B cell (primary cell): ENCODE results near the gene GABRG3. TPM values are rescaled to one million over a fixed set of nuclear protein-coding genes. Genes with fewer than 3 reads are reported as not detected.

Source experiments
- ATAC-seq: fragments of 200-7000 bp; cut with Tn5 transposase; one replicate; pipeline ENCODE4 v1.10.0; 2021; ENCODE audit warnings: low read depth, mild to moderate bottlenecking, moderate number of reproducible peaks, moderate library complexity
- CTCF ChIA-PET: fragments of 350-600 bp; sonication (Branson Sonifier 250); formaldehyde crosslinking; loops from one replicate; lab custom pipeline; 2021; ENCODE audit warnings: antibody characterized with exemption, inconsistent platforms; lab: Charles Lee
- POLR2A ChIA-PET: fragments of 350-600 bp; sonication (Branson Sonifier 250); formaldehyde crosslinking; loops from one replicate; lab custom pipeline; 2021; ENCODE audit warnings: antibody characterized with exemption; lab: Charles Lee
- DNase-seq: peaks from one replicate; pipeline ENCODE4 v3.0.0; 2013
- H2AFZ ChIP-seq: 2 replicates; pipeline ENCODE4 v1.6.1; 2012; ENCODE audit warnings: mild to moderate bottlenecking, low read depth, low read length; ENCODE audit not compliant: insufficient read depth, poor library complexity, severe bottlenecking
- H3K27ac ChIP-seq, 2 donors: 1 replicate in 1 of 2; 2 replicates in 1 of 2; pipeline ENCODE4 v1.5.1; 2012 to 2013; ENCODE audit warnings: low read length in 2 of 2, mild to moderate bottlenecking in 2 of 2, moderate library complexity in 1 of 2
- H3K27me3 ChIP-seq, 4 experiments: fragments of 200-600 bp in 1 of 4; sonication (generic) in 1 of 4; replicated peaks in 1 of 4; 1 replicate in 2 of 4; 2 replicates in 2 of 4; pipeline versions ENCODE4 v1.6.1 to v1.7.0; 2013 to 2016; ENCODE audit warnings: low read length in 3 of 4, mild to moderate bottlenecking in 2 of 4, mixed read lengths in 1 of 4, moderate library complexity in 1 of 4; ENCODE audit not compliant: insufficient read depth in 4 of 4, control insufficient read depth in 3 of 4; ENCODE audit errors: control extremely low read depth in 1 of 4
- H3K36me3 ChIP-seq, 2 experiments: replicated peaks in 1 of 2; 1 replicate in 1 of 2; 2 replicates in 1 of 2; pipeline versions ENCODE4 v1.6.1 to v1.7.1; 2013; ENCODE audit warnings: low read length in 1 of 2; ENCODE audit not compliant: insufficient read depth in 2 of 2, control insufficient read depth in 1 of 2; ENCODE audit errors: control extremely low read depth in 1 of 2, extremely low read depth in 1 of 2
- H3K4me1 ChIP-seq, 2 donors: fragments of 200-600 bp in 1 of 2; sonication (generic) in 1 of 2; 1 replicate in 1 of 2; 2 replicates in 1 of 2; pipeline versions ENCODE4 v1.5.1 to v1.6.1; 2013 to 2017; ENCODE audit warnings: low read length in 2 of 2; ENCODE audit not compliant: control insufficient read depth in 2 of 2, insufficient read depth in 2 of 2
- H3K4me2 ChIP-seq: replicated peaks from 2 replicates; pipeline ENCODE3; 2012; ENCODE audit warnings: mild to moderate bottlenecking, low read depth, low read length; ENCODE audit not compliant: poor library complexity, severe bottlenecking
- H3K4me3 ChIP-seq, 5 experiments: fragments of 200-600 bp in 1 of 5; sonication (generic) in 1 of 5; 1 replicate in 3 of 5; 2 replicates in 2 of 5; pipeline versions ENCODE4 v1.5.1 to v1.7.0; 2011 to 2016; ENCODE audit warnings: low read length in 4 of 5, mild to moderate bottlenecking in 4 of 5, low read depth in 2 of 5, control low read depth in 1 of 5, moderate library complexity in 1 of 5; ENCODE audit not compliant: insufficient read depth in 1 of 5; ENCODE audit errors: control extremely low read depth in 1 of 5, extremely low read depth in 1 of 5
- H3K79me2 ChIP-seq: fragments of 200-600 bp; sonication (generic); one replicate; pipeline ENCODE4 v1.6.0; 2016; ENCODE audit warnings: low read length; ENCODE audit not compliant: control insufficient read depth, insufficient read depth
- H3K9ac ChIP-seq: fragments of 200-600 bp; sonication (generic); 2 replicates; pipeline ENCODE4 v1.6.1; 2017; ENCODE audit warnings: mild to moderate bottlenecking, low read length, moderate library complexity
- H3K9me3 ChIP-seq, 3 donors: one replicate each; pipeline versions ENCODE4 v1.6.1 to v1.7.1; 2013; ENCODE audit warnings: low read length in 2 of 3; ENCODE audit not compliant: control insufficient read depth in 2 of 3, insufficient read depth in 1 of 3; ENCODE audit errors: control extremely low read depth in 1 of 3
- H4K20me1 ChIP-seq: 2 replicates; pipeline ENCODE4 v1.6.0; 2012; ENCODE audit warnings: mild to moderate bottlenecking, low read length; ENCODE audit not compliant: insufficient read depth, control insufficient read depth, poor library complexity, severe bottlenecking
- H3K27ac Mint-ChIP-seq: one replicate; pipeline ENCODE4 v1.8.0; 2021; ENCODE audit warnings: mixed read lengths
- H3K27me3 Mint-ChIP-seq: one replicate; pipeline ENCODE4 v1.8.0; 2021; ENCODE audit warnings: mixed read lengths
- H3K4me1 Mint-ChIP-seq: one replicate; pipeline ENCODE4 v1.8.0; 2021; ENCODE audit warnings: mixed read lengths
- H3K4me3 Mint-ChIP-seq: one replicate; pipeline ENCODE4 v1.8.0; 2021; ENCODE audit warnings: mixed read lengths
- H3K9me3 Mint-ChIP-seq: one replicate; pipeline ENCODE4 v1.8.0; 2022; ENCODE audit warnings: mixed read lengths; ENCODE audit not compliant: insufficient read depth
- EZH2 ChIP-seq: IDR thresholded peaks from 2 replicates; pipeline ENCODE4 v1.6.1; 2012; ENCODE audit warnings: borderline replicate concordance, low read depth, mild to moderate bottlenecking, moderate library complexity, low read length; ENCODE audit not compliant: insufficient read depth, poor library complexity, severe bottlenecking
- WGBS: methylation state at CpG from one replicate; pipeline ENCODE4 v1.1.5; 2013; ENCODE audit warnings: missing lambda C conversion rate; ENCODE audit not compliant: insufficient coverage; 5-methylcytosine and 5-hydroxymethylcytosine counted together
- intact Hi-C: fragments of 100-400 bp; cut with micrococcal nuclease; formaldehyde crosslinking; loops from one replicate; pipeline ENCODE4 v1.10.0; 2022
- polyA plus RNA-seq: library from polyadenylated mRNA; depleted of rRNA; stranded (reverse); fragments of >200 nt; gene quantifications from 2 replicates; pipeline ENCODE4 v1.2.3, GENCODE V29; 2012
- total RNA-seq, 2 donors: library from RNA; stranded (reverse); fragments of 120-200 nt in 1 of 2; gene quantifications; 1 replicate in 1 of 2; 2 replicates in 1 of 2; pipeline versions ENCODE4 v1.2.3 to v1.2.4, GENCODE V29; 2013 to 2022
- TF ChIP-seq, protein P1 (sequence below): fragments of 200-600 bp; IDR thresholded peaks from one replicate; pipeline ENCODE4 v1.8.0; 2022; ENCODE audit warnings: antibody characterized with exemption, mild to moderate bottlenecking

Gene GABRG3
- total and polyA plus RNA-seq, 2 donors (not counting 1 experiment from before 2014, with no cell fraction given) = not detected

DNA sequence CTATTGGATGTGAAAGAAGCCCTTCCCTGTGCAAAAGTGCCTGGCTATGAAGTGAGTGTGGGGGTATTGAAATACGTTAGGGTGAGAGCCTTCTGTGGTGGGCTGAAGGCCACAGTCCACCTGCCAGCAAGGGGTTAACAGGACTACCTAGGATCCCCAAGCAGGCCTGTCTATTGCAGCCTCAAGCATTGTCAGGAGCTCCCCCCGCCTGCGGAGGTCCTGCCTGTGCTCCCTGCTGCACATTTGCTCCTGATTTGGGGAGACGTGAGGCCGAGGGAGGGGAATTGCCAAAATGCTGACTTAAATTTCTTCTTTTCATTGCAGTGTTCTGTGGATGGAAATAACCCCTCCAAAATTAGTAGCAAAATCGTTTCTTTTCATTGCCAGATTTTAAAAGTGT lies 56.2 kb downstream of the GABRG3 start:
- WGBS = 70% methylated on average over 2 of the region's 6 CpGs
- CTCF ChIA-PET = no interaction called here
- H3K27me3 ChIP-seq = no peaks in the 10 kb centered on the region

DNA sequence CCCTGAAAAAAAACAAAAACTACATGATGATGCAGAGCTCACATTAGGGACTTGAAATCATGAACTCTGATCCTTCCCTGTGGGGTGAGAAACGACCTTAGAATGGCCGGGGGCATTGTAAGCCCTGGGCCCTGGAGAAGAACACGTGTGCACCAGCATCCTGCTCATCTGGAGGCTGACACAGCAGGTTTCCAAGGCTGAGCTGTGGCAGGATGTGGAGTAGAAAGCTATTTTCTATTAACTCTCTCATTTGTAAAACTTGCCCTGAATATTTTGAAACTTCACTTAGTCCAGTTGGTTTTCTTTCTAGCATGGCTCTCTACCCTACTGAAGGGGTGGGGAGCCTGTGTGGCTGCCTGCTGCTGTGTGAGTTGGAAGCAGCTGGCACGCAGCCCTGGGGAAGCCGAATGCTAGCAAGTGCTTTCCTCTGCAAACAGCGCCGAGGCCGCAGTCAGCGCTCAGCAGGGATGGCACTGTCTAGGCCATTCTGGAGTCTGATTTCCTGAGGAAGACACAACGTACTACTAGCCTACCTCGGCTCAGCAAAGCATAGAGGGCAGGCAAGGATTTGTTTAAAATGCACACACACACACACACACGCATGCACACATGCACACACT lies 58.0 kb downstream of the GABRG3 start:
- no peak overlapping the region for H3K9ac ChIP-seq
- H3K4me1 Mint-ChIP-seq = no peaks in the 10 kb centered on the region
- H3K4me1 ChIP-seq = no peaks in the 10 kb centered on the region
- H3K9me3 Mint-ChIP-seq = no peaks in the 10 kb centered on the region
- POLR2A ChIA-PET = no interaction called here
- ATAC-seq = no peak
- intact Hi-C loops = no loop called here
- 67% methylated on average over 11 of the region's 12 CpGs for WGBS
- CTCF ChIA-PET = no interaction called here
- no peak overlapping the region for H3K27ac Mint-ChIP-seq
- peaks cover 0 to 5% (median 0%) of the 10 kb centered on the region in 3 donors for H3K9me3 ChIP-seq
- no peaks in the 10 kb centered on the region for H3K27me3 Mint-ChIP-seq
- no peak overlapping the region for H2AFZ ChIP-seq
- TF ChIP-seq, protein P1, sequence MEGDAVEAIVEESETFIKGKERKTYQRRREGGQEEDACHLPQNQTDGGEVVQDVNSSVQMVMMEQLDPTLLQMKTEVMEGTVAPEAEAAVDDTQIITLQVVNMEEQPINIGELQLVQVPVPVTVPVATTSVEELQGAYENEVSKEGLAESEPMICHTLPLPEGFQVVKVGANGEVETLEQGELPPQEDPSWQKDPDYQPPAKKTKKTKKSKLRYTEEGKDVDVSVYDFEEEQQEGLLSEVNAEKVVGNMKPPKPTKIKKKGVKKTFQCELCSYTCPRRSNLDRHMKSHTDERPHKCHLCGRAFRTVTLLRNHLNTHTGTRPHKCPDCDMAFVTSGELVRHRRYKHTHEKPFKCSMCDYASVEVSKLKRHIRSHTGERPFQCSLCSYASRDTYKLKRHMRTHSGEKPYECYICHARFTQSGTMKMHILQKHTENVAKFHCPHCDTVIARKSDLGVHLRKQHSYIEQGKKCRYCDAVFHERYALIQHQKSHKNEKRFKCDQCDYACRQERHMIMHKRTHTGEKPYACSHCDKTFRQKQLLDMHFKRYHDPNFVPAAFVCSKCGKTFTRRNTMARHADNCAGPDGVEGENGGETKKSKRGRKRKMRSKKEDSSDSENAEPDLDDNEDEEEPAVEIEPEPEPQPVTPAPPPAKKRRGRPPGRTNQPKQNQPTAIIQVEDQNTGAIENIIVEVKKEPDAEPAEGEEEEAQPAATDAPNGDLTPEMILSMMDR = no peak
- TF ChIP-seq EZH2 = no peak
- H3K27me3 ChIP-seq = no peaks in the 10 kb centered on the region
- H3K4me3 ChIP-seq = no peak overlapping the region
- H3K79me2 ChIP-seq = no peaks in the 10 kb centered on the region
- H3K27ac ChIP-seq = no peak overlapping the region
- no peak for DNase-seq
- no peak overlapping the region for H3K4me3 Mint-ChIP-seq
- H3K4me2 ChIP-seq = no peak overlapping the region
- no peaks in the 10 kb centered on the region for H3K36me3 ChIP-seq
- no peaks in the 10 kb centered on the region for H4K20me1 ChIP-seq

More for the DNA sequence above, 56.2 kb downstream of the GABRG3 start:
- DNase-seq (no peak), ATAC-seq (no peak)
- no peaks in the 10 kb centered on the region for H3K27me3 Mint-ChIP-seq
- TF ChIP-seq, protein P1 = no peak
- no peak for TF ChIP-seq EZH2
- Histone ChIP-seq H3K79me2 (no peaks in the 10 kb centered on the region), H4K20me1 (no peaks in the 10 kb centered on the region), H3K27ac (no peak overlapping the region), H3K9ac (no peak overlapping the region), H3K4me2 (no peak overlapping the region), H3K4me1 (no peaks in the 10 kb centered on the region), H3K36me3 (no peaks in the 10 kb centered on the region), H3K9me3 (peaks cover 0 to 5% (median 0%) of the 10 kb centered on the region in 3 donors), H3K4me3 (no peak overlapping the region), H2AFZ (no peak overlapping the region)
- H3K27ac Mint-ChIP-seq = no peak overlapping the region
- POLR2A ChIA-PET = no interaction called here
- H3K4me3 Mint-ChIP-seq = no peak overlapping the region
- intact Hi-C loops = no loop called here
- no peaks in the 10 kb centered on the region for H3K4me1 Mint-ChIP-seq
- H3K9me3 Mint-ChIP-seq = no peaks in the 10 kb centered on the region
